Measurements from ENCODE around the gene ADGRL4. TPM values are rescaled to one million over a fixed set of nuclear protein-coding genes. Genes with fewer than 3 reads are reported as not detected.

The ADGRL4 gene
- polyA plus RNA-seq, 1 donor (not counting 4 experiments of a cell fraction or from before 2014, with no cell fraction given): not detected

- no peak for DNase-seq (ENCODE audit: low read depth, low spot score)
- H3K9me3 ChIP-seq (ENCODE audit: control insufficient read depth, low read depth, low read length): no peaks in the 10 kb centered on the region
- no peaks in the 10 kb centered on the region for H3K36me3 ChIP-seq (ENCODE audit: control insufficient read depth in 2 of 2, extremely low read depth in 1 of 2, insufficient read depth in 2 of 2, low read length in 2 of 2)
- no peaks in the 10 kb centered on the region for H3K27me3 ChIP-seq (ENCODE audit: control insufficient read depth, extremely low read depth, insufficient read depth, low read length)
- H3K4me3 ChIP-seq (ENCODE audit: control insufficient read depth in 2 of 3, extremely low read depth in 1 of 3, insufficient read depth in 2 of 3, low read depth in 1 of 3, low read length in 3 of 3): no peak overlapping the region
- no peaks in the 10 kb centered on the region for H4K20me1 ChIP-seq (ENCODE audit: control insufficient read depth, extremely low read depth, insufficient read depth, low read length)
- H3K27ac ChIP-seq (ENCODE audit: control insufficient read depth, insufficient read depth, low read length): no peak overlapping the region
- TF ChIP-seq EZH2 (IDR thresholded peaks at IDR 0.05; ENCODE audit: low read length) (no peak), CTCF (optimal IDR thresholded peaks at IDR 0.05 in 1 of 3, IDR thresholded peaks at IDR 0.05 in 1 of 3, conservative IDR thresholded peaks at IDR 0.05 in 1 of 3; ENCODE audit: extremely low read depth in 1 of 3, insufficient read depth in 2 of 3, low read length in 3 of 3) (no peak)
- no peak overlapping the region for H2AFZ ChIP-seq (ENCODE audit: control insufficient read depth, low read length)
- H3K79me2 ChIP-seq (ENCODE audit: control insufficient read depth, insufficient read depth, low read length): no peaks in the 10 kb centered on the region
- no peak overlapping the region for H3K9ac ChIP-seq (ENCODE audit: control insufficient read depth, extremely low read depth, insufficient read depth, low read length)
- H3K4me1 ChIP-seq (ENCODE audit: control insufficient read depth, extremely low read depth, insufficient read depth, low read length): no peaks in the 10 kb centered on the region
- H3K4me2 ChIP-seq (ENCODE audit: control insufficient read depth, extremely low read depth, insufficient read depth, low read depth, low read length): no peak overlapping the region
- no peaks in the 10 kb centered on the region for H3K9me1 ChIP-seq (ENCODE audit: control insufficient read depth, extremely low read depth, insufficient read depth, low read length)
- no peak for FAIRE-seq
- dilution Hi-C loops (cut with MboI; ENCODE audit: extremely low pct_ligation_motif_present, low sequenced_read_pairs): no loop called here
Measured at GRCh38 chr1:78871249-78871648, 135.3 kb downstream of the ADGRL4 start.

GRCh38 chr1:78869136-78869535 is 137.4 kb downstream of the ADGRL4 start:
- Histone ChIP-seq H3K4me2 (ENCODE audit: control insufficient read depth, extremely low read depth, insufficient read depth, low read depth, low read length) (no peak overlapping the region), H3K27ac (ENCODE audit: control insufficient read depth, insufficient read depth, low read length) (no peak overlapping the region), H3K4me3 (ENCODE audit: control insufficient read depth in 2 of 3, extremely low read depth in 1 of 3, insufficient read depth in 2 of 3, low read depth in 1 of 3, low read length in 3 of 3) (no peak overlapping the region), H4K20me1 (ENCODE audit: control insufficient read depth, extremely low read depth, insufficient read depth, low read length) (no peaks in the 10 kb centered on the region), H3K79me2 (ENCODE audit: control insufficient read depth, insufficient read depth, low read length) (no peaks in the 10 kb centered on the region), H3K27me3 (ENCODE audit: control insufficient read depth, extremely low read depth, insufficient read depth, low read length) (no peaks in the 10 kb centered on the region), H3K9me1 (ENCODE audit: control insufficient read depth, extremely low read depth, insufficient read depth, low read length) (no peaks in the 10 kb centered on the region), H3K9ac (ENCODE audit: control insufficient read depth, extremely low read depth, insufficient read depth, low read length) (no peak overlapping the region), H3K36me3 (ENCODE audit: control insufficient read depth in 2 of 2, extremely low read depth in 1 of 2, insufficient read depth in 2 of 2, low read length in 2 of 2) (no peaks in the 10 kb centered on the region), H3K9me3 (ENCODE audit: control insufficient read depth, low read depth, low read length) (no peaks in the 10 kb centered on the region), H2AFZ (ENCODE audit: control insufficient read depth, low read length) (no peak overlapping the region), H3K4me1 (ENCODE audit: control insufficient read depth, extremely low read depth, insufficient read depth, low read length) (no peaks in the 10 kb centered on the region)
- dilution Hi-C loops (cut with MboI; ENCODE audit: extremely low pct_ligation_motif_present, low sequenced_read_pairs): no loop called here
- TF ChIP-seq EZH2 (IDR thresholded peaks at IDR 0.05; ENCODE audit: low read length): no peak
- no peak for TF ChIP-seq CTCF (optimal IDR thresholded peaks at IDR 0.05 in 1 of 3, IDR thresholded peaks at IDR 0.05 in 1 of 3, conservative IDR thresholded peaks at IDR 0.05 in 1 of 3; ENCODE audit: extremely low read depth in 1 of 3, insufficient read depth in 2 of 3, low read length in 3 of 3)
- FAIRE-seq (no peak), DNase-seq (ENCODE audit: low read depth, low spot score) (no peak)
